ENCODE results near the gene LIMS1.
A peak's percentile ranks its signal among the peaks of the same experiment; 100 is the strongest.
"Not testable (repeated sequence)": the region's sequence is repeated elsewhere in the genome, so short reads cannot be mapped to it uniquely, and the experiment has no call there.

- peak in 2 of 5 experiments; percentile 6 to 28 for TF ChIP-seq CTCF (IDR thresholded peaks at IDR 0.05 in 4 of 5, conservative IDR thresholded peaks at IDR 0.05 in 1 of 5)
- not testable (repeated sequence) for TF ChIP-seq POLR2A (IDR thresholded peaks at IDR 0.05)
Measured at GRCh38 chr2:108597105-108597744, 63.0 kb downstream of the LIMS1 start.

Data from gastrocnemius medialis (tissue), 4 donors.